Mesothelial cell of epicardium (in vitro differentiated cells): Measurements from ENCODE around the gene BAIAP2L1. TPM values are rescaled to one million over a fixed set of nuclear protein-coding genes. Genes with fewer than 3 reads are reported as not detected.
"Not testable (repeated sequence)": the region's sequence is repeated elsewhere in the genome, so short reads cannot be mapped to it uniquely, and the experiment has no call there.

Experiments
- DNase-seq, 2 experiments: peaks; one replicate each; pipeline ENCODE4 v3.0.0; 2021; ENCODE audit warnings: low spot score in 2 of 2; ENCODE audit not compliant: unreplicated experiment in 2 of 2
- H3K27ac Mint-ChIP-seq: 2 replicates; pipeline ENCODE4 v1.8.0; 2021; ENCODE audit warnings: mixed read lengths
- H3K27me3 Mint-ChIP-seq: 2 replicates; pipeline ENCODE4 v1.8.0; 2021; ENCODE audit warnings: low read depth, mixed read lengths
- H3K36me3 Mint-ChIP-seq: 2 replicates; pipeline ENCODE4 v1.8.0; 2021; ENCODE audit warnings: mixed read lengths
- H3K4me1 Mint-ChIP-seq: 2 replicates; pipeline ENCODE4 v1.8.0; 2021; ENCODE audit warnings: mixed read lengths
- H3K4me3 Mint-ChIP-seq: 2 replicates; pipeline ENCODE4 v1.8.0; 2021; ENCODE audit warnings: mild to moderate bottlenecking, moderate library complexity, mixed read lengths
- H3K9me3 Mint-ChIP-seq: 2 replicates; pipeline ENCODE4 v1.8.0; 2021; ENCODE audit warnings: mixed read lengths
- CTCF ChIP-seq: fragments of 200-600 bp; sonication (generic); IDR thresholded peaks from one replicate; pipeline ENCODE4 v1.5.0; 2021; ENCODE audit warnings: antibody characterized with exemption; ENCODE audit not compliant: unreplicated experiment
- total RNA-seq: library from RNA; stranded (reverse); gene quantifications from 3 replicates; pipeline ENCODE4 v1.2.1, GENCODE V29; 2021

BAIAP2L1 gene, protein sequence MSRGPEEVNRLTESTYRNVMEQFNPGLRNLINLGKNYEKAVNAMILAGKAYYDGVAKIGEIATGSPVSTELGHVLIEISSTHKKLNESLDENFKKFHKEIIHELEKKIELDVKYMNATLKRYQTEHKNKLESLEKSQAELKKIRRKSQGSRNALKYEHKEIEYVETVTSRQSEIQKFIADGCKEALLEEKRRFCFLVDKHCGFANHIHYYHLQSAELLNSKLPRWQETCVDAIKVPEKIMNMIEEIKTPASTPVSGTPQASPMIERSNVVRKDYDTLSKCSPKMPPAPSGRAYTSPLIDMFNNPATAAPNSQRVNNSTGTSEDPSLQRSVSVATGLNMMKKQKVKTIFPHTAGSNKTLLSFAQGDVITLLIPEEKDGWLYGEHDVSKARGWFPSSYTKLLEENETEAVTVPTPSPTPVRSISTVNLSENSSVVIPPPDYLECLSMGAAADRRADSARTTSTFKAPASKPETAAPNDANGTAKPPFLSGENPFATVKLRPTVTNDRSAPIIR
- 27.2 to 31.0 TPM (median 30.0 TPM) in 3 replicates for total RNA-seq

- DNase-seq, result peak; percentile 98
- Mint-ChIP-seq H3K4me3 (peak within 1 kb of the TSS; percentile 70), H3K27ac (peak within 1 kb of the TSS; percentile 81), H3K9me3 (no peaks in the 10 kb centered on the region), H3K36me3 (no peaks in the 10 kb centered on the region), H3K27me3 (peaks cover 1% of the 10 kb centered on the region), H3K4me1 (peaks cover 20% of the 10 kb centered on the region)
- TF ChIP-seq CTCF, result no peak
These were observed at the start of gene BAIAP2L1 for GRCh38 chr7:98400542-98401340. Gene BAIAP2L1 (minus strand): TSS chr7:98401090. CDS start chr7:98400852, 238 bp downstream.

DNA sequence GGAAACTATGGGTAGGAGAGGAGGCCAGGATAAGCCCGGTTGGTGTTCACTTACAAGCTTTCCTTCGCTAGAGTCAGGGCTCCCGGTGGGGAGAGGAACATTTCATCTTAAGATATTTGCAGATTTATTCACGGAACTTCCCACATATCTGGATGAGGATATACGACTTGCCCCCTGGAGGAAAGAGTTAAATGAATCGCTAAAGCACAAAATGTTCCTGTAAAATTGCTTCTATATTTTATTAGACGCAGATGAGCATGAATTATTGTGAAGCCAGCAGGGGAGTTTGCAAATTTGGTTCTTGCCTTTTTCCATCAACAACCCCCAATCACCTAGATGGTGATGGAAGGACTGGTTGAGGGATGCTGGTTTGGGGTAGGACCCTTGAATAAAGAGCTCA lies 47.9 kb upstream of the BAIAP2L1 start:
- TF ChIP-seq CTCF, result no peak
- Mint-ChIP-seq H3K36me3 (no peaks in the 10 kb centered on the region), H3K4me1 (no peaks in the 10 kb centered on the region), H3K27ac (no peak overlapping the region), H3K27me3 (peaks cover 18% of the 10 kb centered on the region), H3K9me3 (peaks cover 14% of the 10 kb centered on the region), H3K4me3 (no peak overlapping the region)
- DNase-seq, result no peak

DNA sequence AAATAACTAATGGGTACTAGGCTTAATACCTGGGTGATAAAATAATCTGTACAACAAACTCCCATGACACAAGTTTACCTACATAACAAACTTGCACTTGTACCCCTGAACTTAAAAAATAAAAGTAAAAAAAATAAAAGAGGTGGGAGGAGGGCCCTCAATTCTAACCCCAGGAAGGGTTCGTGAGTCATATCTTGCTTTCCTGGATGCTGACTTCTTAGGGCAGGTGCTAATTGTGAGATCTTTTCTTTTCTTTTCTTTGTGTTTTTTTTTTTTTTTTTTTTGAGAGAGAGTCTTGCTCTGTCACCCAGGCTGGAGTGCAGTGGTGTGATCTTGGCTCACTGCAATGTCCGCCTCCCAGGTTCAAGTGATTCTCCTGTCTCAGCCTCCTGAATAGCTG lies 40.1 kb upstream of the BAIAP2L1 start:
- H3K4me3 Mint-ChIP-seq, H3K36me3 Mint-ChIP-seq, DNase-seq, H3K4me1 Mint-ChIP-seq, H3K9me3 Mint-ChIP-seq, H3K27me3 Mint-ChIP-seq, H3K27ac Mint-ChIP-seq: not testable (repeated sequence)

DNA sequence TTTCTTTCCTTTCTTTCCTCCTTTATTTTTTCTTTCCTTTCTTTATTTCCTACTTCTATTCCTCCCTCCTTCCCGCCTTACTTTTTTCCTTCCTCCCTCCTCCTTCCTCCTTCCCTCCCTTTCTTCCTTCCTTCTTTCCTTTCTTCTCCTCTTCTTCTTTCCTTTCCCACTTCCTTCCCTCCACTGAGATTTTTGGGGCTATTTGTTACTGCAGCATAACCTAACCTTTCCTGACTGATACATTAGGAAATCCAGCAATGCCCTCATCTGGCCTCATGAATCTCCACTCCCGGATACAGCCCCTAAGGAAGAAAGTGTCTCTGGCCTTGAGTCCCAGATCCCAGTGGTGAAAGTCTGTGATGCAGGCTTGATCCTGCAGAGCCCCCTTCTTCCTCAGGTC lies 38.6 kb upstream of the BAIAP2L1 start:
- H3K4me3 Mint-ChIP-seq, result no peak overlapping the region

DNA sequence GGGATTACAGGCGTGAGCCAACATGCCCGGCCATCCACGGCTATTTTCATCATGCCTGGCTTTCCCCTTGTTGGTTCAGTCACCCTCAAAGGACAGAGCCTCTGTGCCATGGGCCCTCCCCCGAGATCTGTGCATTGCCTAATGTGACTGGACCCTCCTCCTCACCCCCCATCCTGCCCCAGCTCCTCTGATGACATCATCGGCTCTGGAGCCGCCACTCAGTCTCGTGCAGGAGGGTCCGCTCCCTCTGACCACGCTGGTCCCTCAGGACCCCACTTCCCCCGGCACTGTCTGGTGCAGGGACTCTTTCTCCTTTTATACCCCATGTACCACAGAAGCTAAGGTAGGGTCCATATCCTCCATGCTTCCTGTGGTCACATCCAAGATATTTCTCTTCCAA lies 33.2 kb upstream of the BAIAP2L1 start:
- Mint-ChIP-seq H3K27me3 (peaks cover 10% of the 10 kb centered on the region), H3K4me1 (no peaks in the 10 kb centered on the region), H3K27ac (no peak overlapping the region), H3K9me3 (no peaks in the 10 kb centered on the region), H3K4me3 (no peak overlapping the region), H3K36me3 (no peaks in the 10 kb centered on the region)
- TF ChIP-seq CTCF, result no peak
- no peak for DNase-seq

More for the DNA sequence above, 38.6 kb upstream of the BAIAP2L1 start:
- peaks cover 8% of the 10 kb centered on the region for H3K9me3 Mint-ChIP-seq
- DNase-seq, result no peak
- no peaks in the 10 kb centered on the region for H3K36me3 Mint-ChIP-seq
- no peaks in the 10 kb centered on the region for H3K4me1 Mint-ChIP-seq
- TF ChIP-seq CTCF, result no peak
- H3K27ac Mint-ChIP-seq, result no peak overlapping the region
- H3K27me3 Mint-ChIP-seq, result peaks cover 3% of the 10 kb centered on the region

- no peak for DNase-seq
- Mint-ChIP-seq H3K4me1 (no peaks in the 10 kb centered on the region), H3K27ac (no peak overlapping the region), H3K27me3 (peaks cover 11% of the 10 kb centered on the region), H3K4me3 (no peak overlapping the region), H3K36me3 (no peaks in the 10 kb centered on the region), H3K9me3 (no peaks in the 10 kb centered on the region)
- TF ChIP-seq CTCF, result no peak
These were observed 28.9 kb upstream of the BAIAP2L1 start for GRCh38 chr7:98429799-98430198.
